ENCODE results near the gene GLS. TPM values are rescaled to one million over a fixed set of nuclear protein-coding genes. Genes with fewer than 3 reads are reported as not detected.

GLS gene
- total and polyA plus RNA-seq, 2 of the 13 experiments (the other 11 are each of a cell fraction or from before 2014, with no cell fraction given), result 78.6 to 183 TPM

GRCh38 chr2:190988910-190989309 is 108.3 kb downstream of the GLS start (continued):
- no peak for TF ChIP-seq TBL1XR1 (IDR thresholded peaks at IDR 0.05; ENCODE audit: borderline replicate concordance, low read length, partially characterized antibody)
- TF ChIP-seq, protein P1, sequence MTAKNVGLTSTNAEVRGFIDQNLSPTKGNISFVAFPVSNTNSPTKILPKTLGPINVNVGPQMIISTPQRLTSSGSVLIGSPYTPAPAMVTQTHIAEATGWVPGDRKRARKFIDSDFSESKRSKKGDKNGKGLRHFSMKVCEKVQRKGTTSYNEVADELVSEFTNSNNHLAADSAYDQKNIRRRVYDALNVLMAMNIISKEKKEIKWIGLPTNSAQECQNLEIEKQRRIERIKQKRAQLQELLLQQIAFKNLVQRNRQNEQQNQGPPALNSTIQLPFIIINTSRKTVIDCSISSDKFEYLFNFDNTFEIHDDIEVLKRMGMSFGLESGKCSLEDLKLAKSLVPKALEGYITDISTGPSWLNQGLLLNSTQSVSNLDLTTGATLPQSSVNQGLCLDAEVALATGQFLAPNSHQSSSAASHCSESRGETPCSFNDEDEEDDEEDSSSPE (CRISPR knock-in tag; IDR thresholded peaks at IDR 0.05), result no peak
- no peak for TF ChIP-seq RAD51 (IDR thresholded peaks at IDR 0.05; ENCODE audit: borderline replicate concordance)
- TF ChIP-seq, protein P2, sequence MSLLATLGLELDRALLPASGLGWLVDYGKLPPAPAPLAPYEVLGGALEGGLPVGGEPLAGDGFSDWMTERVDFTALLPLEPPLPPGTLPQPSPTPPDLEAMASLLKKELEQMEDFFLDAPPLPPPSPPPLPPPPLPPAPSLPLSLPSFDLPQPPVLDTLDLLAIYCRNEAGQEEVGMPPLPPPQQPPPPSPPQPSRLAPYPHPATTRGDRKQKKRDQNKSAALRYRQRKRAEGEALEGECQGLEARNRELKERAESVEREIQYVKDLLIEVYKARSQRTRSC (CRISPR knock-in tag; IDR thresholded peaks at IDR 0.05; ENCODE audit: low read depth), result no peak
- TF ChIP-seq, protein P3, sequence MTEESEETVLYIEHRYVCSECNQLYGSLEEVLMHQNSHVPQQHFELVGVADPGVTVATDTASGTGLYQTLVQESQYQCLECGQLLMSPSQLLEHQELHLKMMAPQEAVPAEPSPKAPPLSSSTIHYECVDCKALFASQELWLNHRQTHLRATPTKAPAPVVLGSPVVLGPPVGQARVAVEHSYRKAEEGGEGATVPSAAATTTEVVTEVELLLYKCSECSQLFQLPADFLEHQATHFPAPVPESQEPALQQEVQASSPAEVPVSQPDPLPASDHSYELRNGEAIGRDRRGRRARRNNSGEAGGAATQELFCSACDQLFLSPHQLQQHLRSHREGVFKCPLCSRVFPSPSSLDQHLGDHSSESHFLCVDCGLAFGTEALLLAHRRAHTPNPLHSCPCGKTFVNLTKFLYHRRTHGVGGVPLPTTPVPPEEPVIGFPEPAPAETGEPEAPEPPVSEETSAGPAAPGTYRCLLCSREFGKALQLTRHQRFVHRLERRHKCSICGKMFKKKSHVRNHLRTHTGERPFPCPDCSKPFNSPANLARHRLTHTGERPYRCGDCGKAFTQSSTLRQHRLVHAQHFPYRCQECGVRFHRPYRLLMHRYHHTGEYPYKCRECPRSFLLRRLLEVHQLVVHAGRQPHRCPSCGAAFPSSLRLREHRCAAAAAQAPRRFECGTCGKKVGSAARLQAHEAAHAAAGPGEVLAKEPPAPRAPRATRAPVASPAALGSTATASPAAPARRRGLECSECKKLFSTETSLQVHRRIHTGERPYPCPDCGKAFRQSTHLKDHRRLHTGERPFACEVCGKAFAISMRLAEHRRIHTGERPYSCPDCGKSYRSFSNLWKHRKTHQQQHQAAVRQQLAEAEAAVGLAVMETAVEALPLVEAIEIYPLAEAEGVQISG (CRISPR knock-in tag; IDR thresholded peaks at IDR 0.05), result no peak
- TF ChIP-seq DNMT1 (CRISPR knock-in tag; IDR thresholded peaks at IDR 0.05), result no peak
- no peak for TF ChIP-seq ZNF431 (CRISPR knock-in tag; IDR thresholded peaks at IDR 0.05; ENCODE audit: borderline replicate concordance, low read depth)

GRCh38 chr2:190990132-190990531 is 109.5 kb downstream of the GLS start:
- H3K4me3 ChIP-seq (replicated peaks in 1 of 3; ENCODE audit: insufficient read depth in 1 of 3, low read depth in 2 of 3, low read length in 3 of 3), result no peak overlapping the region
- POLR2A ChIA-PET, result no interaction called here
- H2AFZ ChIP-seq (ENCODE audit: low read length), result no peak overlapping the region
- H4K20me1 ChIP-seq (ENCODE audit: insufficient read depth, low read length), result no peaks in the 10 kb centered on the region
- FAIRE-seq (no peak), ATAC-seq (no peak), DNase-seq (ENCODE audit: low spot score) (no peak)
- no peaks in the 10 kb centered on the region for H3K79me2 ChIP-seq (ENCODE audit: insufficient read depth, low read length)
- 98% methylated on average over 6 of the region's 6 CpGs for WGBS (ENCODE audit: low lambda C conversion rate)
- intact Hi-C loops (cut with micrococcal nuclease; ENCODE audit: unreplicated experiment) (no loop called here), in situ Hi-C loops (cut with HindIII; ENCODE audit: extremely low pct_ligation_motif_present, low pct_unique_long_range_greater_than_20kb) (no loop called here)
- no peak overlapping the region for H3K9ac ChIP-seq (ENCODE audit: insufficient read depth, low read depth, low read length)
- no TSS peak for BruUV-seq (replicated peaks)
- H3K27me3 ChIP-seq (ENCODE audit: control insufficient read depth in 1 of 2, insufficient read depth in 2 of 2, low read length in 2 of 2), result no peaks in the 10 kb centered on the region
- no peaks in the 10 kb centered on the region for H3K9me3 ChIP-seq (ENCODE audit: low read length)
- H3K36me3 ChIP-seq (replicated peaks in 1 of 2; ENCODE audit: control insufficient read depth in 1 of 2, insufficient read depth in 2 of 2, low read length in 2 of 2), result peaks cover 25 to 96% of the 10 kb centered on the region in 2 experiments
- no peak overlapping the region for H3K27ac ChIP-seq (ENCODE audit: extremely low read length, insufficient read depth, low read length)
- H3K4me1 ChIP-seq (ENCODE audit: insufficient read depth, low read length), result no peaks in the 10 kb centered on the region
- CTCF ChIA-PET (ENCODE audit: low intra/inter-chr PET ratio, low total read pairs), result no interaction called here
- no peak overlapping the region for H3K4me2 ChIP-seq (ENCODE audit: low read depth, low read length)
- TF ChIP-seq TBX3 (IDR thresholded peaks at IDR 0.05; ENCODE audit: borderline replicate concordance) (no peak), SNRNP70 (IDR thresholded peaks at IDR 0.05; ENCODE audit: low read depth, low read length) (no peak), ZBTB21 (CRISPR knock-in tag; IDR thresholded peaks at IDR 0.05) (no peak), HOXA7 (CRISPR knock-in tag; IDR thresholded peaks at IDR 0.05) (no peak), NCOA2 (CRISPR knock-in tag; IDR thresholded peaks at IDR 0.05) (no peak), PRMT3 (CRISPR knock-in tag; IDR thresholded peaks at IDR 0.05; ENCODE audit: borderline replicate concordance, low read depth) (no peak)
- TF ChIP-seq, protein P4, sequence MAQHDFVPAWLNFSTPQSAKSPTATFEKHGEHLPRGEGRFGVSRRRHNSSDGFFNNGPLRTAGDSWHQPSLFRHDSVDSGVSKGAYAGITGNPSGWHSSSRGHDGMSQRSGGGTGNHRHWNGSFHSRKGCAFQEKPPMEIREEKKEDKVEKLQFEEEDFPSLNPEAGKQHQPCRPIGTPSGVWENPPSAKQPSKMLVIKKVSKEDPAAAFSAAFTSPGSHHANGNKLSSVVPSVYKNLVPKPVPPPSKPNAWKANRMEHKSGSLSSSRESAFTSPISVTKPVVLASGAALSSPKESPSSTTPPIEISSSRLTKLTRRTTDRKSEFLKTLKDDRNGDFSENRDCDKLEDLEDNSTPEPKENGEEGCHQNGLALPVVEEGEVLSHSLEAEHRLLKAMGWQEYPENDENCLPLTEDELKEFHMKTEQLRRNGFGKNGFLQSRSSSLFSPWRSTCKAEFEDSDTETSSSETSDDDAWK (CRISPR knock-in tag; IDR thresholded peaks at IDR 0.05), result no peak
- TF ChIP-seq, protein P5, sequence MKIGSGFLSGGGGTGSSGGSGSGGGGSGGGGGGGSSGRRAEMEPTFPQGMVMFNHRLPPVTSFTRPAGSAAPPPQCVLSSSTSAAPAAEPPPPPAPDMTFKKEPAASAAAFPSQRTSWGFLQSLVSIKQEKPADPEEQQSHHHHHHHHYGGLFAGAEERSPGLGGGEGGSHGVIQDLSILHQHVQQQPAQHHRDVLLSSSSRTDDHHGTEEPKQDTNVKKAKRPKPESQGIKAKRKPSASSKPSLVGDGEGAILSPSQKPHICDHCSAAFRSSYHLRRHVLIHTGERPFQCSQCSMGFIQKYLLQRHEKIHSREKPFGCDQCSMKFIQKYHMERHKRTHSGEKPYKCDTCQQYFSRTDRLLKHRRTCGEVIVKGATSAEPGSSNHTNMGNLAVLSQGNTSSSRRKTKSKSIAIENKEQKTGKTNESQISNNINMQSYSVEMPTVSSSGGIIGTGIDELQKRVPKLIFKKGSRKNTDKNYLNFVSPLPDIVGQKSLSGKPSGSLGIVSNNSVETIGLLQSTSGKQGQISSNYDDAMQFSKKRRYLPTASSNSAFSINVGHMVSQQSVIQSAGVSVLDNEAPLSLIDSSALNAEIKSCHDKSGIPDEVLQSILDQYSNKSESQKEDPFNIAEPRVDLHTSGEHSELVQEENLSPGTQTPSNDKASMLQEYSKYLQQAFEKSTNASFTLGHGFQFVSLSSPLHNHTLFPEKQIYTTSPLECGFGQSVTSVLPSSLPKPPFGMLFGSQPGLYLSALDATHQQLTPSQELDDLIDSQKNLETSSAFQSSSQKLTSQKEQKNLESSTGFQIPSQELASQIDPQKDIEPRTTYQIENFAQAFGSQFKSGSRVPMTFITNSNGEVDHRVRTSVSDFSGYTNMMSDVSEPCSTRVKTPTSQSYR (CRISPR knock-in tag; IDR thresholded peaks at IDR 0.05; ENCODE audit: borderline replicate concordance), result no peak

Data from HepG2 (cell line).